SK-MEL-5 (cell line): ENCODE results near the gene ZBTB34. TPM values are rescaled to one million over a fixed set of nuclear protein-coding genes. Genes with fewer than 3 reads are reported as not detected.

Experiments used
- DNase-seq: peaks from one replicate; pipeline ENCODE4 v3.0.0-alpha.2; 2016; ENCODE audit warnings: low read depth, low spot score
- in situ Hi-C: cut with HindIII; loops from 2 replicates; pipeline ENCODE4 v1.10.0; 2016; ENCODE audit warnings: low sequenced_read_pairs, high pct_unique_total_duplicates, low pct_unique_long_range_greater_than_20kb
- total RNA-seq: library from RNA; depleted of rRNA; stranded (reverse); fragments of >200 nt; shearing (Covaris generic); gene quantifications from 2 replicates; pipeline ENCODE4 v1.2.3, GENCODE V29; 2014

The ZBTB34 gene
- total RNA-seq, 1 experiment from 2014 or later, result 7.4 TPM

- in situ Hi-C loops, result no loop called here
- DNase-seq, result no peak
These were observed 21.5 kb upstream of the ZBTB34 start for GRCh38 chr9:126838895-126839294.

- in situ Hi-C loops, result no loop called here
- no peak for DNase-seq
These were observed 21.1 kb upstream of the ZBTB34 start for GRCh38 chr9:126839301-126839700.

GRCh38 chr9:126842220-126842842 lies 18.1 kb upstream of the ZBTB34 start:
- in situ Hi-C loops, result no loop called here
- DNase-seq, result no peak

- DNase-seq, result peak; percentile 19
- in situ Hi-C loops, result no loop called here
These were observed 17.3 kb upstream of the ZBTB34 start for GRCh38 chr9:126842977-126843799.

GRCh38 chr9:126844085-126844484 lies 16.4 kb upstream of the ZBTB34 start:
- no peak for DNase-seq
- in situ Hi-C loops, result no loop called here

- no peak for DNase-seq
- in situ Hi-C loops, result no loop called here
These were observed 13.4 kb upstream of the ZBTB34 start for GRCh38 chr9:126847051-126847450.

- peak; percentile 45 for DNase-seq
- in situ Hi-C loops, result no loop called here
These were observed 10.7 kb upstream of the ZBTB34 start for GRCh38 chr9:126849591-126850225.

- DNase-seq, result peak; percentile 80
- in situ Hi-C loops, result no loop called here
These were observed 9.1 kb upstream of the ZBTB34 start for GRCh38 chr9:126851286-126851880.

GRCh38 chr9:126852086-126852688 lies 8.3 kb upstream of the ZBTB34 start:
- in situ Hi-C loops, result no loop called here

GRCh38 chr9:126853667-126854066 lies 6.8 kb upstream of the ZBTB34 start:
- in situ Hi-C loops, result no loop called here
- DNase-seq, result no peak

More at GRCh38 chr9:126852086-126852688, 8.3 kb upstream of the ZBTB34 start:
- peak; percentile 45 for DNase-seq

- no peak for DNase-seq
- in situ Hi-C loops, result no loop called here
These were observed 5.7 kb upstream of the ZBTB34 start for GRCh38 chr9:126854734-126855133.

GRCh38 chr9:126856326-126856877 lies 4.0 kb upstream of the ZBTB34 start:
- in situ Hi-C loops, result no loop called here

GRCh38 chr9:126857261-126857960 lies 3.0 kb upstream of the ZBTB34 start:
- DNase-seq, result no peak
- in situ Hi-C loops, result no loop called here

More at GRCh38 chr9:126856326-126856877, 4.0 kb upstream of the ZBTB34 start:
- DNase-seq, result no peak

- no peak for DNase-seq
- in situ Hi-C loops, result no loop called here
These were observed 1.3 kb upstream of the ZBTB34 start for GRCh38 chr9:126859111-126859510.

- no peak for DNase-seq
These were observed 473 bp downstream of the ZBTB34 start for GRCh38 chr9:126860757-126861466.

GRCh38 chr9:126861707-126862103 lies 1.3 kb downstream of the ZBTB34 start:
- DNase-seq, result no peak
- in situ Hi-C loops, result no loop called here

More at GRCh38 chr9:126860757-126861466, 473 bp downstream of the ZBTB34 start:
- in situ Hi-C loops, result no loop called here
